Epithelial cell of esophagus (primary cell): ENCODE data around the gene GAB2.
"Not testable (repeated sequence)": the region's sequence is repeated elsewhere in the genome, so short reads cannot be mapped to it uniquely, and the experiment has no call there.

ENCODE experiments used
- DNase-seq: peaks from one replicate; pipeline ENCODE4 v3.0.0; 2010; ENCODE audit warnings: low read depth
- H3K4me3 ChIP-seq: 2 replicates; pipeline ENCODE4 v1.5.1; 2011; ENCODE audit warnings: mild to moderate bottlenecking, low read length, control low read depth
- CTCF ChIP-seq: IDR thresholded peaks from 2 replicates; pipeline ENCODE4 v1.5.1; 2011; ENCODE audit warnings: low read depth, mild to moderate bottlenecking, low read length, control low read depth, inconsistent platforms; ENCODE audit not compliant: insufficient read depth; ENCODE audit errors: missing control alignments

GAB2 gene

GRCh38 chr11:78277314-78277994 is 140.2 kb downstream of the GAB2 start:
- DNase-seq = no peak
- no peak overlapping the region for H3K4me3 ChIP-seq
- TF ChIP-seq CTCF = no peak

- DNase-seq = no peak
- no peak for TF ChIP-seq CTCF
- no peak overlapping the region for H3K4me3 ChIP-seq
Measured at GRCh38 chr11:78276311-78276710, 141.3 kb downstream of the GAB2 start.

DNA sequence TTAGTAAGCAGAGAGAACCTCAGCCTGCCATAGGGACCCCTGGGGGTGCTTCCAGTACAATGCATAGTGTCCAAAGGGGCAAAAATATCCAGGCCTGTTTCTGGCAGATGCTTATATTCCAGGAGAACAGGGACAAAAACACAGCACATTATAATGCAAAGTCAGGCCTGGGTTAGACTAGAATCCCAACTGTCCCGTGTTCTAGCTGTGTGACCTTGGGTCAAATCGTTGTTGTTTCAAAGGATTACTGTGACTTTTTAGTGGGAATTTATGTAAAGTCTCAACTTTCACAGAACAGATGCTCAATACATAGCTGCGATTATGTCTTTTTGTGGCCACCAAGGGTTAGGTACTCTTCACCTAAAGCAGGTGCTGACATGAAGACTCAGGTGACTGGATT is 142.9 kb downstream of the GAB2 start:
- TF ChIP-seq CTCF = no peak
- DNase-seq = no peak
- no peak overlapping the region for H3K4me3 ChIP-seq

DNA sequence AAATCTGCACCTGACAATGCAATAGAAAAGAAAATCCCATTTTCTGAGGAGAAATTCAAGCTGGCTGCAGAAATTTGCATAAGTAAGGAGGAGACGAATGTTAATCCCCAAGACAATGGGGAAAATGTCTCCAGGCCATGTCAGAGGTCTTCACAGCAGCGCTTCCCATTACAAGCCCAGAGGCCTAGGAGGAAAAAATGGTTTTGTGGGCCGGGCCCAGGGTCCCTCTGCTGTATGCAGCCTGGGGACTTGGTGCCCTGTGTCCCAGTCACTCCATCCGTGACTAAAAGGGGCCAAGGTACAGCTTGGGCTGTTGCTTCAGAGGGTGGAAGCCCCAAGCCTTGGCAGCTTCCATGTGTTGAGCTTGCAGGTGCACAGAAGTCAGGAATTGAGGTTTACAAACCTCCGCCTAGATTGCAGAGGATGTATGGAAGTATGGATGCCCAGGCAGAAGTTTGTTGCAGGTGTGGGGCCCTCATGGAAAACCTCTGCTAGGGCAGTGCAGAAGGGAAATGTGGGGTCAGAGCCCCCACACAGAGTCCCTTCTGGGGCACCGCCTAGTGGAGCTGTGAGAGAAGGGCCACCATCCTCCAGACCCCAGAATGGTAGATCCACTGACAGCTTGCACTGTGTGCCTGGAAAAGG is 144.9 kb downstream of the GAB2 start:
- not testable (repeated sequence) for H3K4me3 ChIP-seq, DNase-seq

DNA sequence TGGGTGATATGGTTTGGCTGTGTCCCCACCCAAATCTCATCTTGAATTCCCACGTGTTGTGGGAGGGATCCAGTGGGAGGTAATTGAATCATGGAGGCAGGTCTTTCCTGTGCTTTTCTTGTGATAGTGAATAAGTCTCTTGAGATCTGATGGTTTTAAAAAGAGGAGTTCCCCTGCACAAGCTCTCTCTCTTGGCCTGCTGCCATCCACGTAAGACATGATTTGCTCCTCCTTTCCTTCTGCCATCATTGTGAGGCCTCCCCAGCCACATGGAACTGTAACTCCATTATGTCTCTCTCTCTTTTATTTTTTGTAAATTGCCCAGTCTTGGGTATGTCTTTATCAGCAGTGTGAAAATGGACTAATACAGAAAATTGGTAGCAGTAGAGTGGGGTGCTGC is 145.8 kb downstream of the GAB2 start:
- not testable (repeated sequence) for H3K4me3 ChIP-seq, DNase-seq

DNA sequence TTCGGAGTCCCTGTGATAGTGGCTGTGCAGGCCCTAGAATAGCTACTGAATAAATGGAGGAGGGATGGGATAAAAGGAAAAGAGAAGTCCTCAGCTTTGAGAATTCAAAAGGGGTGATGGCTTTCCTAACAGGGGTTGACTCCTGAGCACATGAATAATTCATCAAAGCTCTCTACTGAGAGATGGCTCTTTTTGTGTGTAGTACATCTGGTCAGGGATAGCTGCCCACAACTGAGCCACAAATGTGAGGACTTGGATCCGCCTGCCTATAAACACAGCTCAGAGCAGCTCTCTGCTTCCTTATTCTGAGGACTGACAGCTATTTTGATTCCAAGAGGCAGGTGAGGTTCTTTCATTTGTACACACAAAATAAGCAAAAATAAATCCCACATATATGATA is 146.6 kb downstream of the GAB2 start:
- no peak for DNase-seq
- no peak overlapping the region for H3K4me3 ChIP-seq
- TF ChIP-seq CTCF = no peak

GRCh38 chr11:78269806-78270205 is 147.8 kb downstream of the GAB2 start:
- H3K4me3 ChIP-seq = no peak overlapping the region
- DNase-seq = no peak
- no peak for TF ChIP-seq CTCF
